ENCODE data around the gene MRPS23.

GRCh38 chr17:57861790-57862693 is 12.2 kb upstream of the MRPS23 start:
- TF ChIP-seq CTCF (conservative IDR thresholded peaks at IDR 0.05 in 1 of 2, IDR thresholded peaks at IDR 0.05 in 1 of 2; ENCODE audit: low read depth in 1 of 2, low read length in 2 of 2) = no peak
- TF ChIP-seq EZH2 (IDR thresholded peaks at IDR 0.05; ENCODE audit: low read length, missing control alignments) = no peak

Data from fibroblast of lung (primary cell).